Mucosa of descending colon (tissue), 3 donors: ENCODE measurements around the gene FBXL13. TPM values are rescaled to one million over a fixed set of nuclear protein-coding genes. Genes with fewer than 3 reads are reported as not detected.
"Not testable (repeated sequence)": the region's sequence is repeated elsewhere in the genome, so short reads cannot be mapped to it uniquely, and the experiment has no call there.

Experiments used
- ATAC-seq: fragments of 200-7000 bp; cut with Tn5 transposase; one replicate; pipeline ENCODE4 v1.9.1; 2020; ENCODE audit warnings: mild to moderate bottlenecking, moderate library complexity
- DNase-seq, 3 donors: peaks; one replicate each; pipeline ENCODE4 v3.0.0-alpha.2; 2020
- H3K36me3 ChIP-seq: fragments of 200-600 bp; one replicate; pipeline ENCODE4 v1.8.0; 2021; ENCODE audit warnings: low read depth, mild to moderate bottlenecking
- H3K4me1 ChIP-seq: fragments of 200-600 bp; one replicate; pipeline ENCODE4 v1.8.0; 2021; ENCODE audit warnings: low read depth, mild to moderate bottlenecking
- H3K4me3 ChIP-seq: fragments of 200-600 bp; one replicate; pipeline ENCODE4 v1.8.0; 2021; ENCODE audit warnings: mild to moderate bottlenecking
- H3K9me3 ChIP-seq: fragments of 200-600 bp; one replicate; pipeline ENCODE4 v1.8.0; 2021; ENCODE audit warnings: mild to moderate bottlenecking
- intact Hi-C, 2 donors: fragments of 100-400 bp; cut with DNase I in 1 of 2; cut with micrococcal nuclease in 1 of 2; formaldehyde crosslinking; loops; one replicate each; pipeline versions ENCODE4 v1.11.0 to v1.11.1; 2022; cut with DNase I, micrococcal nuclease
- total RNA-seq, 3 donors: library from RNA; stranded (reverse); fragmentation: NEBNext Ultra II Directional in 2 of 3; extraction: Animal tissue kit (Norgen Biotek cat#: 25700) in 2 of 3; gene quantifications; one replicate each; pipeline versions ENCODE4 v1.2.1 to v1.2.4, GENCODE V29; 2021 to 2023
- TF ChIP-seq, protein P1 (sequence below): fragments of 200-600 bp; IDR thresholded peaks from one replicate; pipeline ENCODE4 v1.8.0; 2022; ENCODE audit warnings: antibody characterized with exemption, mild to moderate bottlenecking
- donor health status: DM: no; HTN: no; CAD: no; lungs with moderate emphysema.
- donor health status: DM: no; HTN: no; CAD: no.
- donor health status: DM: no; HTN: yes; CAD: no.

The FBXL13 gene
- total RNA-seq, 3 donors from 2014 or later: 0.65 to 1.8 (median 0.78) TPM

DNA sequence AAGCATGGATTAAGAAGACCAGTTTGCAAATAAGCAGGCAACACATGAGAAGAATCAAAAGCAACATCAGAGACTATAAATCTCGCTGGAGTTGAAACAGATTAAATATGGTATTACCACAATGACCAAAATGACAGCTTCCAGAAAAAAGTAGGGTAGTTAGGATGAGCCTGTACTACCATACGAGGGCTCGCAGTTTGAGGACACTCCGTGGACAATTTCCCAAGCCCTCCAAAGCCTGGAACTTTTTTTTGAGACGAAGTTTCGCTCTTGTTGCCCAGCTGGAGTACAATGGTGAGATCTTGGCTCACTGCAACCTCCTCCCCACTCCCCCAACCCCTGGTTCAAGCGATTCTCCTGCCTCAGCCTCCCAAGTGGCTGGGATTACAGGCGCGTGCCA lies 160.8 kb downstream of the FBXL13 start:
- TF ChIP-seq, protein P1, sequence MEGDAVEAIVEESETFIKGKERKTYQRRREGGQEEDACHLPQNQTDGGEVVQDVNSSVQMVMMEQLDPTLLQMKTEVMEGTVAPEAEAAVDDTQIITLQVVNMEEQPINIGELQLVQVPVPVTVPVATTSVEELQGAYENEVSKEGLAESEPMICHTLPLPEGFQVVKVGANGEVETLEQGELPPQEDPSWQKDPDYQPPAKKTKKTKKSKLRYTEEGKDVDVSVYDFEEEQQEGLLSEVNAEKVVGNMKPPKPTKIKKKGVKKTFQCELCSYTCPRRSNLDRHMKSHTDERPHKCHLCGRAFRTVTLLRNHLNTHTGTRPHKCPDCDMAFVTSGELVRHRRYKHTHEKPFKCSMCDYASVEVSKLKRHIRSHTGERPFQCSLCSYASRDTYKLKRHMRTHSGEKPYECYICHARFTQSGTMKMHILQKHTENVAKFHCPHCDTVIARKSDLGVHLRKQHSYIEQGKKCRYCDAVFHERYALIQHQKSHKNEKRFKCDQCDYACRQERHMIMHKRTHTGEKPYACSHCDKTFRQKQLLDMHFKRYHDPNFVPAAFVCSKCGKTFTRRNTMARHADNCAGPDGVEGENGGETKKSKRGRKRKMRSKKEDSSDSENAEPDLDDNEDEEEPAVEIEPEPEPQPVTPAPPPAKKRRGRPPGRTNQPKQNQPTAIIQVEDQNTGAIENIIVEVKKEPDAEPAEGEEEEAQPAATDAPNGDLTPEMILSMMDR: no peak

DNA sequence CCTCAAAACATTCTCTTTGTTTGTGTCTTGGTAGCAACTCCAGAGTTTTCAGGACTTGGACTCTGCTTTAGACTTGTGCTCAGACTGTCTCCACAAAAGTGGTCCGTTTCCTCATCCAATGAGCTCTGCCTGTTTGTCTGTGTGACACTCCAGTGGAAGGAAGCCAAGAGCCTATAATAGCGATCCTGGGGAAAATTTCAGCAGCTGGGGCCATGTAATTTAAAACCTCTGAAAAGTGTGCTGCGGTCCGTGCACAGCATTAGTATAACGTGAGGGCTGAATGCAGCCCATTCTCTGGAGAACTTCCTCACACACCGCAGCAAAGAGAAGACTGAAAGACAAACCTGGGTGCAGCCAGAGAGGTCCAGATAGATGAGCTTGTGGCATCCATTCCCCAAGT lies 161.9 kb downstream of the FBXL13 start, which contains the start of gene LRRC17:
LRRC17 (plus strand) TSS at position 259 of the 400 bp plus-strand sequence. CDS start 20,914 bp downstream, outside the sequence.
- TF ChIP-seq, protein P1: no peak
- intact Hi-C loops: no loop called here
- Histone ChIP-seq H3K36me3 (no peaks in the 10 kb centered on the region), H3K4me3 (no peak within 1 kb of the TSS), H3K4me1 (no peaks in the 10 kb centered on the region), H3K9me3 (no peaks in the 10 kb centered on the region)
- DNase-seq (peak in 1 of 3 donors; percentile 26), ATAC-seq (no peak)

More for the DNA sequence above, 160.8 kb downstream of the FBXL13 start:
- Histone ChIP-seq H3K36me3 (no peaks in the 10 kb centered on the region), H3K4me1 (no peaks in the 10 kb centered on the region), H3K4me3 (no peak overlapping the region), H3K9me3 (no peaks in the 10 kb centered on the region)
- ATAC-seq (no peak), DNase-seq (no peak)
- intact Hi-C loops: no loop called here

DNA sequence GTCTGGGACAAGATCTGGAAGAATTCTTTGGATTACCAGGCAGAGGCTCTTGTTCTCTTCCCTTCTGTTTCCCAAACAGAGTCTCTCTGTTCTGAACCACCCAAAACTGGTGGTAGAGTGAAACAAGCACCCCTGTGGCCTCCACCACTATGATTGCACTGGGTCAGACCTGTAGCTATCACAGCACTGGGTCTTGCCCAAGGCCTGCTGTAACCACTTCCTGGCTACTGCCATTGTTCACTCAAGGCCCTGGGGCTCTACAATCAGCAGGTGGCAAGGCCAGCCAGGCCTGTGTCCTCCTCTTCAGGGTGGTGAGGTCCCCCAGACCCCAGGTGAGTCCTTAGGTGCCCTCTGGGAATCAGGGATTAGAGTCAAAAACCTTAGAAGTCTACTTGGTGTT lies 165.9 kb downstream of the FBXL13 start:
- intact Hi-C loops: no loop called here

DNA sequence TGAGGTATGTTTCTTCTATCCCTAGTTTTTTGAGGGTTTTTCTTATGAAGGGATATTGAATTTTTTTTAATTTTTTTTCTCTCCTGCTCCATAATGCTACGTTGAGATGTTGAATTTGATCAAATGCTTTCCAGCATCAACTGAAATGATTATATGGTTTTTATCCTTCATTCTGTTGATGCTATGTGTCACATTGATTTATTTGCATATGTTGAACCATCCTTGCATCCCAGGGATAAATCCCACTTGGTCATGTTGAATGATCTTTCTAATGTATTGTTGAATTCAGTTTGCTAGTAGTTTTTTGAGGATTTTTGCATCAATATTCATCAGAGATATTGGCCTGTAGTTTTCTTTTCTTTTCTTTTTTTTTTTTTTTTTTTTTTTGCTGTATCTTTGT lies 171.0 kb downstream of the FBXL13 start:
- H3K4me3 ChIP-seq, ATAC-seq, H3K36me3 ChIP-seq, H3K9me3 ChIP-seq, intact Hi-C loops, H3K4me1 ChIP-seq, DNase-seq: not testable (repeated sequence)

More for the DNA sequence above, 165.9 kb downstream of the FBXL13 start:
- ATAC-seq (no peak), DNase-seq (no peak)
- Histone ChIP-seq H3K36me3 (no peaks in the 10 kb centered on the region), H3K4me1 (no peaks in the 10 kb centered on the region), H3K4me3 (no peak overlapping the region), H3K9me3 (no peaks in the 10 kb centered on the region)
- TF ChIP-seq, protein P1: no peak

DNA sequence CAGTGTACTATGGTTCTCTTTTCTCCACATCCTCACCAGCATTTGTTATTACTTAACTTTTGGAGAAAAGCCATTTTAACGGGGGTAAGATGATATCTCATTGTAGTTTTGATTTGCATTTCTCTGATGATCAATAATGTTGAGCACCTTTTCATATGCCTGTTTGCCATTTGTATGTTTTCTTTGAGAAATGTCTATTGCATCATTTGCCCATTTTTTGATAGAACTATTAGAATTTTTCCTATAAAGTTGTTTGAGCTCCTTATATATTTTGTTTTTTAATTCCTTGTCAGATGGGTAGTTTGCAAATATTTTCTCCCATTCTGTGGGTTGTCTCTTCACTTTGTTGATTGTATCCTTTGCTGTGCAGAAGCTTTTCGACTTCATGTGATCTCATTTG lies 172.5 kb downstream of the FBXL13 start:
- H3K4me1 ChIP-seq, H3K36me3 ChIP-seq, H3K9me3 ChIP-seq, intact Hi-C loops, DNase-seq, H3K4me3 ChIP-seq, ATAC-seq: not testable (repeated sequence)

DNA sequence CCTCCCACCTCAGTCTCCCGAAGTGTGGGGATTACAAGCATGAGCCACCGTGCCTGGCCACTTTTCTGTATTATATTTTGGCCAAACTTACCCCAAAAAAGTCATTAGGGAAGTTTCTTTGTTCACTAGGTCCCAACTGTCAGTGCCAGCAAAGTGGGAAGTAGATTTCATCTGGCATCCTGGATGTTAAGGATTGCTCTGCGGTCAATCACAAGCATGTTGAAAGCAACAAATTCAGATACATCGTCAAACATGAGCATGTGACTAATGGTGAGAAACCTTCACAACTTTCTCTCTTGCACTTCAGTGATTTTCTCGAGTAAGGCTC lies 176.1 kb downstream of the FBXL13 start:
- intact Hi-C loops: no loop called here
- Histone ChIP-seq H3K9me3 (no peaks in the 10 kb centered on the region), H3K4me1 (no peaks in the 10 kb centered on the region), H3K36me3 (no peaks in the 10 kb centered on the region), H3K4me3 (no peak overlapping the region)
- TF ChIP-seq, protein P1: no peak
- DNase-seq (no peak), ATAC-seq (no peak)

DNA sequence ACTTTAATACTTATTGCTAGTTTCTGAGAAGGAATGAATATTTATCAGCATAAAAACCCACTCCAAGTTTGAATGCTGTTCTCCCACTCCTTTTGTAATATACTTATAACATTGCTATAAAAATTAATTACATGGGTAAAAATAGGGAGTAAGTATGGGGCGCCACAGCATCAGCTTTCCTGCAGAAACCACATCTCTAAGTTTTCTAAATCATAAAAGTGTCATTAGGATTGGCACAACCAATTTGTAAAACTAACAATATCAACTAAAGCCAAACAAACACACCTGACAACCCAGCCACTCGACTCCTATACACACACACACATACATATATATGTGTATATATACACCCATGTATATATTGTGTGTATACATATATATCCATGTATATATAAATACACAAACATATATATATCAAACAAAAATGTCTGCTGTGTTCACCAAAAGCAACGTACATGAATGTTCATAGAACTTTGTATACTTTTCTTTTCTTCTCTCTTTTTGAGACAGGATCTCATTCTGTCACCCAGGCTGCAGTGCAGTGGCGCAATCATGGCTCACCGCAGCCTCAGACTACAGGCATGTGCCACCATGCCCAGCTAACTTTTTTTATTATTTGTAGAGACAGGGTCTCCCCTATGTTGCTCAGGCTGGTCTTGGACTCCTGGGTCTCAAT lies 176.6 kb downstream of the FBXL13 start:
- intact Hi-C loops: no loop called here
- TF ChIP-seq, protein P1: no peak
- H3K4me3 ChIP-seq: no peak overlapping the region
- DNase-seq: no peak
- H3K9me3 ChIP-seq: no peaks in the 10 kb centered on the region
- no peaks in the 10 kb centered on the region for H3K4me1 ChIP-seq
- no peaks in the 10 kb centered on the region for H3K36me3 ChIP-seq
- no peak for ATAC-seq
